HG02981 (cell line): ENCODE measurements around the gene SWSAP1.
A peak's percentile ranks its signal among the peaks of the same experiment; 100 is the strongest.
"Not testable (repeated sequence)": the region's sequence is repeated elsewhere in the genome, so short reads cannot be mapped to it uniquely, and the experiment has no call there.

Experiments used
- ATAC-seq: cut with Tn5 transposase; IDR thresholded peaks from one replicate; pipeline ENCODE4 v1.9.1; 2021; ENCODE audit warnings: mild to moderate bottlenecking, moderate library complexity; ENCODE audit not compliant: unreplicated experiment

The SWSAP1 gene

DNA sequence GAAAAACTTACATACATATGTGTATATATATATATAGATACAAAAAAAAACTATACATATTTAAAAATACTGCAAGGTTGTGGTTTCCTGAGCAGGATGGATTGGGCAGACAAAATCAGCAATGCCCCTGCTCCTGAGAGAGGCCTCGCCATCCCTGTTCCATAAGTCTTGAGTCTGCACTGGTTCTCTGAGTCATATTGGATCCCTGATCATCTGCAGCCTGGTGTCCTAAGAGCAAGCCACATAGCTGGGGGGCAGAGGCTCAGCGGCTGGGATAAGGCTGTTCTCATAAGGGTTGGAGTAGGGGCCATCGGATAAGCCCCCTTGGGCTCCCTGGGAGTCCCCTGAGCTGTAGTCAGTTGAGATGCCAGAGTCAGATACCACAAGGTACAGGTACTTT lies 3.3 kb downstream of the SWSAP1 start:
- ATAC-seq: no peak

DNA sequence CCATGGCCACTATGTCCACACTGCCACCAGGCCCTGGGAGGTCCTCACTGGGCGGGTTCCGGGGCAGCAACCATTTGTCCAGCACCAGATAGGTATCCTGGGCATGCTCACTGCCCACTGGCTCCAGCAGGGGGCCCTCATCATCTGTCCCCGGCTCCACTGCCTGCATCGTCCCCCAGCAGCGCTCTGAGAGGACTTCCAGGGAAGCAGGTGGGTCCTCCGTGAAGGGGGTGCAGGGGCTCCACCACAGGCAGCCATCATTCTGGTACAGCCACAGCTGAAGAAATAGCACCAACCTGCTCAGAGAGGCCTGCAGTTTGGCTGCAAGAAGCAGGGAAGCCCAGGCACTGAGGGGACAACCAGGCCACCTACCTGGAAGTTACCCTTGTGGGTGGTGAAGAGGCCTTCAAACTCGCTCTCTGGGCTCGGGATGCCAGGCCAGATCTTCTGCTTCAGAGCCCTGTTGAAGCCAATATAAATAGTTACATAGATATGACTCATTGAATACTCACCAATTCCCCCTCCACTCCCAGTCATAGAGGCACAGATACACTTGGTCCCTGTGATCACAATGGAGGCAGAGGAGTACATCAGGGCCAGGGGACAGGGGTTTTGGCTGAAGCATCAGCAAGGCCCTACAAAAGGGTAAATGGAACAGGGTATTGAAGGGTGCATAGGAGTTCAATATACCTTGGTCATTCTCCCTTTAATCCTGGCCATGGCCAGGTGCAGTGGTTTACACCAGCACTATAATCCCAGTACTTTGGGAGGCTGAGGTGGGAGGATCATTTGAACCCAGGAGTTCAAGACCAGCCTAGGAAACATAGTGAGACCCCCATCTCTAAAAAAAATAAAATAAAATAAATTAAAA lies 4.1 kb downstream of the SWSAP1 start:
- ATAC-seq: no peak

- ATAC-seq: not testable (repeated sequence)
Observed at GRCh38 chr19:11379269-11379845, 4.9 kb downstream of the SWSAP1 start.

GRCh38 chr19:11379857-11380350 lies 5.4 kb downstream of the SWSAP1 start:
- no peak for ATAC-seq

DNA sequence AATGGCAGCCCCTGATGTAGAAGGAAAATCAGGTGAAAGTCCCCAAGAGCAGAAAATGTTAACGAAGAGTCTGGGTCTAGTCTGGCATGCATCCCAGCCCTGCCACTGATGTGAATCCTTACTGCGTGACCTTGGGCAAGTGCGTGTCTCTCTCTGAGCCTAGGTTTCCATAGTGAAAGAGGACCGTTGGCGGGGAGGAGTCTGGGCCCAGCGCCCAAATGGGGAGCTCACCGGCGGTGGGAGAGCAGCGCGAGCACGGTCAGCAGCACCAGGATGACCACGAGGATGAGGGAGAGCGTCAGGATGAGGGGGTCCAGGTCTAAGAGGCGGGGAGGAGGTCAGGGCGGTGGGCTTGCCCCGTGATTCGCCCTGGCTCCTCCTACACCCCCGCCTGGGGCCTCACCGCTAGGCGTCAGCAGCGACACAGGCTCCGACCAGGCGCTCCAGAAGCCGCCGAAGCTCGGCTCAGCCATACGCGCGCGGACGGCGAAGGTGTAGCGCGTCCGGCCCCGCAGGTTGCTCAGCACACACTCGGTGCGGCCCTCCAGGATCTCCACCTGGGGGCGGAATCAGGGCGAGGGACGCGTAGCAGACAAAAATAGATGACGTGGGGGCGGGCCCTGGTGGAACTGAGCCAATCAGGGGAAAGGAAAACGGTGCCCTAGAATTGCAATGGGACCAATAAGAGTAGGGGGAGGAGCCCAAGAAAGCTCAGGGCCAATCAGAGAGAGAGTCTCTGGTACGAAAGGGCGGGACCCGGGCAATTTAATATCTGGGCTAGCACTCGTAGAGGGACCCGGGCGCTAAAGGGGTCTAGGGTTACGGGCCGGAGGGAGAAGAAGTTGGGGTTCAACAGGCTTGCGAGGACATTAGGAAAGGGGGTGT lies 6.4 kb downstream of the SWSAP1 start:
- ATAC-seq: peak; percentile 73

- no peak for ATAC-seq
Observed at GRCh38 chr19:11382898-11383705, 8.6 kb downstream of the SWSAP1 start.

- no peak for ATAC-seq
Observed at GRCh38 chr19:11383706-11384048, 9.2 kb downstream of the SWSAP1 start.

- ATAC-seq: no peak
Observed at GRCh38 chr19:11384778-11385129, 10.3 kb downstream of the SWSAP1 start.

GRCh38 chr19:11387162-11388034 lies 12.9 kb downstream of the SWSAP1 start:
- ATAC-seq: no peak

- no peak for ATAC-seq
Observed at GRCh38 chr19:11390359-11390758, 15.9 kb downstream of the SWSAP1 start.

DNA sequence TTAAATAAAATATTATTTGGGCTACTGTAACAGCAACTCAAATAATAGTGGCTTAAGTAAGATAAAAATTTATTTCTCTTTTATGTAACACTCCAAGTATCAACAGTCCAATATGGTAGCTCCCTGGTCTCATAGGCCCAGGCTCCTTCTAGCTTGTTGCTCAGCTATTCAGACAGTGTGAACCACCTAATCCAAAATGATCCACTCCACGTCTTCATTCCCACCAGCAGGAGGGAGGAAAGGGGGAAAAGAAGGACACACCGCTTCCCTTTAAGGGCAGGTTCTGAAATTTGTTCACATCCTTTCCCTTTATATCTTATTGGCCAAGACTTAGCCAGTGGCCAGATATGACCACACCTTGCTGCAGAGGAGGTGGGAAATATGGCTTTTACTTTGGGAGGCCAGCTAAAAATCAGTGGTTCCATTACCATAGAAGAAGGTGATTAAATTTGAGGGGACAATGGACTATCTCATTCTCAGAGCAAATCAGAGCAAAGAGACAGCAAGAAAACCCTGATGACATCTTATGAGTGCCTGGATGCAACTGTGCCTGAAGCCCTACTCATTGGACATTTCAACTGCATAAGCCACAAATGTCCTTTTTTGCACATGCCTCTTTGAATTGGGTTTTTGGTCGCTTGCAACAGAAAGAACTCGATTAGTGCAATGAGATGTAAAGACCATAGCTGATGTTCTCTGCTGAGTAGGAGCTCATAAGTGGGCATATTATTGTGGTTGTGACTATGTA lies 16.6 kb downstream of the SWSAP1 start:
- no peak for ATAC-seq

GRCh38 chr19:11397089-11397610 lies 22.7 kb downstream of the SWSAP1 start:
- ATAC-seq: no peak

DNA sequence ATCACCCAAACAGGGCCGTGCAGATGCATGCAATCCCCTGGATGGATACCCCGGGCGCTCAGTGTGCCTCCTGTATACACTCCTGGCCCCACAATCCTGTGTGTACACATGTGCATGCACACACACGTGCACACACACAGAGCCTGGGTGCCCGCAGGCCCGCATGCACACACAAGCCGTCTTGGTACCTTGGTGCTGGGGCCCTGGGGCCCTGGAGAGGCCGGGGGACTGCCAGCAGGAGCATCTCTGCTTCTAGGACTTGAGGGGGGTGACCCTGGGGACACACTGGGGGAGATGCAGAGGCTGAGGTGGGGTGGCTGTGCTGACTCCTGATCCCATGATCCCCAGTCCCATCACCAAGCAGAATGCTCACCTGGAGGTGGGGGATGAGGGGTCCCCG lies 25.2 kb downstream of the SWSAP1 start:
- no peak for ATAC-seq

GRCh38 chr19:11400798-11401197 lies 26.3 kb downstream of the SWSAP1 start:
- ATAC-seq: no peak

DNA sequence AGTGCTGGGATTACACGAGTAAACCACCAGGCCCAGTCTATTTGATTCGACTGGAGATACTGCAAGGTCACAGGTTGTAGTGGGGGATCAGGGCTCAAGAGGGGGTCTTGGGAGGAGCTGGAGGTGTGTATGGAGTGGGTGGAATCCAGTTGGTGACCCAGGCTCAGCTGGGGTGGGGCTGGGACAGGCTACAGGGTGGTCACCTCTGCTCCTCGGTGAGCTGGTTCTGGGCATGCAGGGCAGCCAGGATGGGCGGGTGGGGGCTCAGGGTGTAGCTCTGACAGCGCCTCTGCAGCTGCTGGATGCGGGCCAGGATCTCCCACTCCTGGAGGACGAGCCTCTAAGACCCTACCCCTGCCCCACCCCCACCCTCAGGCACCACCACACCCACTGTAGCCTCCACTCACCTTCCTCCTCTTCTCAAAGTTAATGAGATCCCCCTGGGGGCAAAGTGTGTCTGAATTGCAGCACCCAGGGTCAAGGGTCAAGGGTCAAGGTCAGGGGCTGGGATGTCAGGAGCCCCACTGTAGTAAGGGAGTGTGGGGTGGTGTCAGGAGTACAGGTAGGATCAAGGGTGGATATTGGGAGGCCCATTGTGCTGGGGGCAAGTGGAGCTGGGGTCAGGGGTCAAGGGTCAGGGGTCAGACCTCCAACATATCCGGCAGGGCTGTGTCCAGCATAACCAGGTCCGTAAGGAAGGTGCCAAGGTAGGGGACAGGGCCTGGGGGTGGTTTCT lies 27.5 kb downstream of the SWSAP1 start:
- no peak for ATAC-seq

GRCh38 chr19:11404588-11405222 lies 30.2 kb downstream of the SWSAP1 start:
- ATAC-seq: no peak

DNA sequence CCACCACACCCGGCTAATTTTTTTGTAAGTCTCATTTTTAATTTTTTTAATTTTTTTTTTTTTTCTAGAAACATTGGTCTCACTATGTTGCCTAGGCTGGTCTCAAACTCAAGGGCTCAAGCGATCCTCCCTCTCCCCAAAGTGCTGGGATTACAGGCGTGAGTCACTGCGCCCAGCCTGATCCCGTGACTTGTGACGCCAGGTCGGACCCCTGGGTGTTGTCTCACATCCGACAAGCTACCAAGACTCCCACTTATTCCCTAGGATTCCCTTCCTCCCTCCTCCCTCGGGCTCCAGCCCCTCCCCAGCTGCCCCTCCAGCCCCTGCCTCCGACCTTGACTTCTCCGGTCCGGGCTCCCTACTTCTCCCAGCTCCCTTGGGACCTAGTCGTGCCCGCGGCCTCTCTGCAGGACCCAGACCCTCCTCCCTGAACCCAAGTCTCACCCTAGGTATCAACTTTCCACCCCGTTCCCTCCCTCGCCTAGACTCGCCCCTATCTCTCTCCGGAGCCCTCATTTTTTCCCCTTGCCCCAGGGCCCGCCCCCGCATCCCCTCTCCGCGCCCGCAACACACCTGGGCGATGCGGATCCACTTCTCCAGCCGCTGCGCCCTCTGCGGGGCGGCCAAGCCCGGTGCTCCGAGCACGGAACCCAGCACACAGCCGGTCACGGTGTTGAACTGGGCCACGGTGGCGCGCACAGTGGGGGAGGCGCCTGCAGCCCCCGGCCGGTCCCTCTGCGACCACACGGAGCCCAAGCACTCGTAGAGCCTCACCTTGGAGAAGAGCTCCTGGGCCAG lies 31.6 kb downstream of the SWSAP1 start:
- no peak for ATAC-seq
